GM18858 (cell line): ENCODE measurements around the gene SLU7.

Source experiments
- ATAC-seq: cut with Tn5 transposase; IDR thresholded peaks from one replicate; pipeline ENCODE4 v1.9.1; 2021; ENCODE audit not compliant: unreplicated experiment

SLU7 gene

GRCh38 chr5:160418561-160419457 is at the start of gene SLU7:
TSS of gene SLU7 (minus strand) at chr5:160419081. CDS start at chr5:160415294, 3,787 bp downstream.
- ATAC-seq: peak; percentile 39

GRCh38 chr5:160468363-160468975 is 49.6 kb upstream of the SLU7 start:
- ATAC-seq: no peak

GRCh38 chr5:160467555-160468362 is 48.9 kb upstream of the SLU7 start:
- ATAC-seq: peak; percentile 82

GRCh38 chr5:160466889-160467554 is 48.1 kb upstream of the SLU7 start:
- ATAC-seq: no peak

GRCh38 chr5:160466116-160466515 is 47.2 kb upstream of the SLU7 start:
- ATAC-seq: no peak

GRCh38 chr5:160464466-160464797 is 45.6 kb upstream of the SLU7 start:
- no peak for ATAC-seq

- no peak for ATAC-seq
These were observed 45.0 kb upstream of the SLU7 start for GRCh38 chr5:160463740-160464465.

GRCh38 chr5:160463227-160463626 is 44.3 kb upstream of the SLU7 start:
- no peak for ATAC-seq

- no peak for ATAC-seq
These were observed 43.3 kb upstream of the SLU7 start for GRCh38 chr5:160462167-160462566.

- no peak for ATAC-seq
These were observed 42.5 kb upstream of the SLU7 start for GRCh38 chr5:160461378-160461777.

GRCh38 chr5:160460377-160461049 is 41.6 kb upstream of the SLU7 start:
- ATAC-seq: no peak

GRCh38 chr5:160458806-160459800 is 40.2 kb upstream of the SLU7 start:
- peak; percentile 85 for ATAC-seq

- no peak for ATAC-seq
These were observed 38.4 kb upstream of the SLU7 start for GRCh38 chr5:160457252-160457651.

- no peak for ATAC-seq
These were observed 37.7 kb upstream of the SLU7 start for GRCh38 chr5:160456480-160457177.

- ATAC-seq: no peak
These were observed 36.7 kb upstream of the SLU7 start for GRCh38 chr5:160455600-160455999.

- ATAC-seq: no peak
These were observed 34.9 kb upstream of the SLU7 start for GRCh38 chr5:160453751-160454150.

- no peak for ATAC-seq
These were observed 33.9 kb upstream of the SLU7 start for GRCh38 chr5:160452795-160453194.

GRCh38 chr5:160452036-160452435 is 33.2 kb upstream of the SLU7 start:
- ATAC-seq: no peak
